HCT116 (cell line): ENCODE data around the gene RANBP10. TPM values are rescaled to one million over a fixed set of nuclear protein-coding genes. Genes with fewer than 3 reads are reported as not detected.

Experiments
- ATAC-seq: fragments of 200-7000 bp; cut with Tn5 transposase; 2 replicates; pipeline ENCODE4 v1.9.1; 2020; ENCODE audit warnings: mild to moderate bottlenecking, moderate library complexity
- BruUV-seq: library from RNA; stranded (reverse); fragments of 400-500 nt; replicated peaks from 2 replicates; lab custom pipeline; 2021; lab: Mats Ljungman, UMichigan
- CTCF ChIA-PET: fragments of 300-600 bp; sonication (Branson Sonifier 250); formaldehyde crosslinking; loops from one replicate; lab custom pipeline; 2021; ENCODE audit warnings: antibody characterized with exemption; lab: Charles Lee
- POLR2A ChIA-PET: fragments of 300-600, 350-600 bp; sonication (Branson Sonifier 250); formaldehyde crosslinking; loops from one replicate; lab custom pipeline; 2021; ENCODE audit warnings: antibody characterized with exemption; lab: Charles Lee
- RAD21 ChIA-PET, 2 experiments: fragments of 300-600 bp; sonication (Branson Sonifier 250); formaldehyde crosslinking; loops; one replicate each; lab custom pipeline; 2023; ENCODE audit warnings: low total read pairs in 2 of 2; ENCODE audit not compliant: uncharacterized antibody in 2 of 2, unreplicated experiment in 2 of 2, low non-redundant PET in 1 of 2; lab: Charles Lee
- DNase-seq: peaks from one replicate; pipeline ENCODE4 v3.0.0-alpha.2; 2010; ENCODE audit warnings: low read depth, low spot score
- H2AFZ ChIP-seq: fragments of 200-600 bp; shearing (Covaris generic), sonication (generic); 2 replicates; pipeline ENCODE4 v1.6.1; 2017; ENCODE audit warnings: low read depth, mixed run types, mixed read lengths, antibody characterized with exemption, low read length; ENCODE audit not compliant: poor library complexity, severe bottlenecking
- H3K27ac ChIP-seq: 2 replicates; pipeline ENCODE4 v1.5.1; 2012; ENCODE audit warnings: low read depth, low read length
- H3K27me3 ChIP-seq: fragments of 200-600 bp; sonication (generic); 2 replicates; pipeline ENCODE4 v1.6.1; 2016; ENCODE audit warnings: mixed run types, low read length, mixed read lengths; ENCODE audit not compliant: insufficient read depth
- H3K36me3 ChIP-seq, 2 experiments: fragments of 200-500 bp in 1 of 2; fragments of 200-600 bp in 1 of 2; sonication (Bioruptor generic) in 1 of 2; sonication (generic) in 1 of 2; 2 replicates each; pipeline versions ENCODE4 v1.5.1 to v1.6.1; 2014 to 2016; ENCODE audit warnings: low read length in 2 of 2, inconsistent platforms in 1 of 2, mixed read lengths in 1 of 2, mixed run types in 1 of 2; ENCODE audit not compliant: insufficient read depth in 2 of 2, control insufficient read depth in 1 of 2
- H3K4me1 ChIP-seq, 2 experiments: fragments of 200-600 bp in 1 of 2; sonication (generic) in 1 of 2; 2 replicates each; pipeline versions ENCODE4 v1.5.1 to v1.6.1; 2012 to 2017; ENCODE audit warnings: low read length in 2 of 2, inconsistent platforms in 1 of 2, mild to moderate bottlenecking in 1 of 2, mixed read lengths in 1 of 2, mixed run types in 1 of 2, moderate library complexity in 1 of 2; ENCODE audit not compliant: insufficient read depth in 2 of 2, control insufficient read depth in 1 of 2
- H3K4me2 ChIP-seq: fragments of 200-600 bp; sonication (generic); 2 replicates; pipeline ENCODE4 v1.6.1; 2017; ENCODE audit warnings: mixed run types, low read length, mixed read lengths
- H3K4me3 ChIP-seq, 2 experiments: fragments of 200-600 bp in 1 of 2; sonication (generic) in 1 of 2; replicated peaks in 1 of 2; 2 replicates each; pipeline ENCODE4 v1.5.1; 2011 to 2016; ENCODE audit warnings: low read length in 2 of 2, control low read depth in 1 of 2, low read depth in 1 of 2, mild to moderate bottlenecking in 1 of 2, mixed read lengths in 1 of 2, mixed run types in 1 of 2
- H3K79me2 ChIP-seq: fragments of 200-600 bp; sonication (generic); 2 replicates; pipeline ENCODE4 v1.6.1; 2017; ENCODE audit warnings: mild to moderate bottlenecking, mixed run types, low read length, moderate library complexity, mixed read lengths; ENCODE audit not compliant: insufficient read depth
- H3K9ac ChIP-seq: fragments of 200-600 bp; sonication (generic); 2 replicates; pipeline ENCODE4 v1.6.1; 2016; ENCODE audit warnings: low read length, mixed read lengths
- H3K9me2 ChIP-seq: fragments of 200-600 bp; sonication (generic), shearing (Covaris generic); 2 replicates; pipeline ENCODE4 v1.6.1; 2017; ENCODE audit warnings: mixed run types, mild to moderate bottlenecking, moderate library complexity; ENCODE audit not compliant: insufficient read depth
- H3K9me3 ChIP-seq, 2 experiments: fragments of 200-500 bp in 1 of 2; fragments of 200-600 bp in 1 of 2; sonication (Bioruptor generic) in 1 of 2; sonication (generic) in 1 of 2; 2 replicates each; pipeline ENCODE4 v1.6.1; 2014 to 2017; ENCODE audit warnings: low read length in 2 of 2, mixed read lengths in 2 of 2, inconsistent platforms in 1 of 2, low read depth in 1 of 2, mild to moderate bottlenecking in 1 of 2, mixed run types in 1 of 2, moderate library complexity in 1 of 2; ENCODE audit not compliant: control insufficient read depth in 1 of 2, insufficient read depth in 1 of 2
- H4K20me1 ChIP-seq: fragments of 200-600 bp; sonication (generic), shearing (Covaris generic); 2 replicates; pipeline ENCODE4 v1.6.1; 2017; ENCODE audit warnings: mixed run types, mild to moderate bottlenecking, moderate library complexity; ENCODE audit not compliant: insufficient read depth
- ATF3 ChIP-seq: IDR thresholded peaks from 2 replicates; pipeline ENCODE4 v1.6.1; 2012
- CEBPB ChIP-seq: IDR thresholded peaks from 2 replicates; pipeline ENCODE4 v1.6.1; 2012; ENCODE audit warnings: low read depth
- ELF1 ChIP-seq: IDR thresholded peaks from 2 replicates; pipeline ENCODE4 v1.6.1; 2012; ENCODE audit warnings: low read depth, borderline replicate concordance
- EZH2 ChIP-seq: fragments of 200-600 bp; sonication (generic); IDR thresholded peaks from 2 replicates; pipeline ENCODE4 v1.6.1; 2017; ENCODE audit warnings: antibody characterized with exemption, mixed run types
- FOSL1 ChIP-seq: IDR thresholded peaks from 2 replicates; pipeline ENCODE4 v1.6.1; 2012; ENCODE audit warnings: low read depth
- JUND ChIP-seq: IDR thresholded peaks from 2 replicates; pipeline ENCODE4 v1.6.1; 2012
- POLR2A ChIP-seq: IDR thresholded peaks from 2 replicates; pipeline ENCODE4 v1.7.0; 2011; ENCODE audit warnings: borderline replicate concordance; ENCODE audit not compliant: insufficient read depth, insufficient read length; ENCODE audit errors: extremely low read depth
- POLR2AphosphoS5 ChIP-seq: IDR thresholded peaks from 2 replicates; pipeline ENCODE4 v1.6.1; 2011; ENCODE audit warnings: mild to moderate bottlenecking, low read depth, low read length, moderate library complexity
- RAD21 ChIP-seq: IDR thresholded peaks from 2 replicates; pipeline ENCODE4 v1.6.1; 2012; ENCODE audit warnings: low read depth, mild to moderate bottlenecking
- REST ChIP-seq: IDR thresholded peaks from 2 replicates; pipeline ENCODE4 v1.6.1; 2012; ENCODE audit warnings: low read depth
- SP1 ChIP-seq: IDR thresholded peaks from 2 replicates; pipeline ENCODE4 v1.6.1; 2012; ENCODE audit warnings: low read depth
- SRF ChIP-seq: IDR thresholded peaks from 2 replicates; pipeline ENCODE4 v1.6.1; 2012; ENCODE audit warnings: low read depth
- TCF7L2 ChIP-seq: IDR thresholded peaks from 2 replicates; pipeline ENCODE4 v1.7.0; 2011; ENCODE audit warnings: borderline replicate concordance, inconsistent platforms; ENCODE audit not compliant: insufficient read depth, insufficient read length; ENCODE audit errors: extremely low read depth
- ZFX ChIP-seq: fragments of 450-650 bp; IDR thresholded peaks from 2 replicates; pipeline ENCODE4 v1.6.1; 2017
- ZNF274 ChIP-seq: fragments of 200-500 bp; sonication (Bioruptor generic); IDR thresholded peaks from 2 replicates; pipeline ENCODE4 v1.6.1; 2014; ENCODE audit warnings: mild to moderate bottlenecking, low read depth, low read length, inconsistent platforms
- intact Hi-C: fragments of 100-400 bp; cut with micrococcal nuclease; formaldehyde crosslinking; loops from 2 replicates; pipeline ENCODE4 v1.10.0; 2022
- total RNA-seq: library from RNA; stranded (reverse); gene quantifications from one replicate; pipeline ENCODE4 v1.2.1, GENCODE V29; 2021; ENCODE audit not compliant: unreplicated experiment
- TF ChIP-seq, protein P1 (sequence below): IDR thresholded peaks from 2 replicates; pipeline ENCODE4 v1.6.1; 2011; ENCODE audit warnings: mild to moderate bottlenecking, low read length, moderate library complexity; ENCODE audit not compliant: insufficient replicate concordance; ENCODE audit errors: extremely low read depth
- TF ChIP-seq, protein P2 (sequence below), 3 experiments: fragments of 200-600 bp in 1 of 3; sonication (generic) in 1 of 3; IDR thresholded peaks in 2 of 3; conservative IDR thresholded peaks in 1 of 3; 2 replicates each; pipeline ENCODE4 v1.5.1; 2012 to 2017; ENCODE audit warnings: low read depth in 2 of 3, low read length in 2 of 3, antibody characterized with exemption in 1 of 3, borderline replicate concordance in 1 of 3, control low read depth in 1 of 3, mild to moderate bottlenecking in 1 of 3, mixed read lengths in 1 of 3, mixed run types in 1 of 3, moderate library complexity in 1 of 3; ENCODE audit not compliant: insufficient read depth in 1 of 3

Gene RANBP10
- total RNA-seq, 1 experiment from 2014 or later = 16.9 TPM

- H4K20me1 ChIP-seq = no peaks in the 10 kb centered on the region
- H3K4me2 ChIP-seq = no peak overlapping the region
- RAD21 ChIA-PET = no interaction called here
- no peaks in the 10 kb centered on the region for H3K36me3 ChIP-seq
- TF ChIP-seq TCF7L2 (no peak), REST (no peak), ELF1 (no peak), SP1 (no peak), FOSL1 (no peak), SRF (no peak), ZNF274 (no peak), ATF3 (no peak), POLR2A (no peak), POLR2AphosphoS5 (no peak), RAD21 (no peak), EZH2 (no peak), ZFX (no peak), JUND (no peak), CEBPB (no peak)
- TF ChIP-seq, protein P1, sequence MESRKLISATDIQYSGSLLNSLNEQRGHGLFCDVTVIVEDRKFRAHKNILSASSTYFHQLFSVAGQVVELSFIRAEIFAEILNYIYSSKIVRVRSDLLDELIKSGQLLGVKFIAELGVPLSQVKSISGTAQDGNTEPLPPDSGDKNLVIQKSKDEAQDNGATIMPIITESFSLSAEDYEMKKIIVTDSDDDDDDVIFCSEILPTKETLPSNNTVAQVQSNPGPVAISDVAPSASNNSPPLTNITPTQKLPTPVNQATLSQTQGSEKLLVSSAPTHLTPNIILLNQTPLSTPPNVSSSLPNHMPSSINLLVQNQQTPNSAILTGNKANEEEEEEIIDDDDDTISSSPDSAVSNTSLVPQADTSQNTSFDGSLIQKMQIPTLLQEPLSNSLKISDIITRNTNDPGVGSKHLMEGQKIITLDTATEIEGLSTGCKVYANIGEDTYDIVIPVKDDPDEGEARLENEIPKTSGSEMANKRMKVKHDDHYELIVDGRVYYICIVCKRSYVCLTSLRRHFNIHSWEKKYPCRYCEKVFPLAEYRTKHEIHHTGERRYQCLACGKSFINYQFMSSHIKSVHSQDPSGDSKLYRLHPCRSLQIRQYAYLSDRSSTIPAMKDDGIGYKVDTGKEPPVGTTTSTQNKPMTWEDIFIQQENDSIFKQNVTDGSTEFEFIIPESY = no peak
- TF ChIP-seq, protein P2, sequence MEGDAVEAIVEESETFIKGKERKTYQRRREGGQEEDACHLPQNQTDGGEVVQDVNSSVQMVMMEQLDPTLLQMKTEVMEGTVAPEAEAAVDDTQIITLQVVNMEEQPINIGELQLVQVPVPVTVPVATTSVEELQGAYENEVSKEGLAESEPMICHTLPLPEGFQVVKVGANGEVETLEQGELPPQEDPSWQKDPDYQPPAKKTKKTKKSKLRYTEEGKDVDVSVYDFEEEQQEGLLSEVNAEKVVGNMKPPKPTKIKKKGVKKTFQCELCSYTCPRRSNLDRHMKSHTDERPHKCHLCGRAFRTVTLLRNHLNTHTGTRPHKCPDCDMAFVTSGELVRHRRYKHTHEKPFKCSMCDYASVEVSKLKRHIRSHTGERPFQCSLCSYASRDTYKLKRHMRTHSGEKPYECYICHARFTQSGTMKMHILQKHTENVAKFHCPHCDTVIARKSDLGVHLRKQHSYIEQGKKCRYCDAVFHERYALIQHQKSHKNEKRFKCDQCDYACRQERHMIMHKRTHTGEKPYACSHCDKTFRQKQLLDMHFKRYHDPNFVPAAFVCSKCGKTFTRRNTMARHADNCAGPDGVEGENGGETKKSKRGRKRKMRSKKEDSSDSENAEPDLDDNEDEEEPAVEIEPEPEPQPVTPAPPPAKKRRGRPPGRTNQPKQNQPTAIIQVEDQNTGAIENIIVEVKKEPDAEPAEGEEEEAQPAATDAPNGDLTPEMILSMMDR (IDR thresholded peaks at IDR 0.05 in 2 of 3, conservative IDR thresholded peaks at IDR 0.05 in 1 of 3; ENCODE audit: borderline replicate concordance in 1 of 3, insufficient read depth in 1 of 3, low read depth in 2 of 3, low read length in 2 of 3) = no peak
- TF ChIP-seq, all 23 proteins: peak for 0
- Histone ChIP-seq H3K79me2 (peaks cover 15% of the 10 kb centered on the region; the same call in 1 of the 2 replicates), H3K27ac (no peak overlapping the region), H3K9me3 (no peaks in the 10 kb centered on the region), H3K9ac (no peak overlapping the region), H3K27me3 (no peaks in the 10 kb centered on the region), H3K4me3 (no peak overlapping the region), H3K4me1 (no peaks in the 10 kb centered on the region), H2AFZ (no peak overlapping the region), H3K9me2 (no peaks in the 10 kb centered on the region)
- ATAC-seq = no peak
- ChIA-PET CTCF (no interaction called here), POLR2A (no interaction called here)
- no peak for DNase-seq
- intact Hi-C loops = no loop called here
- BruUV-seq = no TSS peak
Observed at GRCh38 chr16:67773569-67774456, 32.5 kb downstream of the RANBP10 start.
